HG02763 (cell line): ENCODE measurements around the gene COPB1.

Experiments
- ATAC-seq: cut with Tn5 transposase; IDR thresholded peaks from one replicate; pipeline ENCODE4 v1.9.1; 2021; ENCODE audit warnings: mild to moderate bottlenecking, moderate library complexity; ENCODE audit not compliant: unreplicated experiment

COPB1 gene

GRCh38 chr11:14443638-14444037, 56.0 kb downstream of the COPB1 start:
- ATAC-seq = no peak

GRCh38 chr11:14435717-14436512, 63.7 kb downstream of the COPB1 start:
- no peak for ATAC-seq

GRCh38 chr11:14425621-14426020, 74.0 kb downstream of the COPB1 start:
- ATAC-seq = no peak

- ATAC-seq = no peak
Observed at GRCh38 chr11:14424096-14424495, 75.5 kb downstream of the COPB1 start.

GRCh38 chr11:14423633-14424032, 76.0 kb downstream of the COPB1 start:
- no peak for ATAC-seq

- ATAC-seq = no peak
Observed at GRCh38 chr11:14422814-14423182, 76.8 kb downstream of the COPB1 start.

- no peak for ATAC-seq
Observed at GRCh38 chr11:14422052-14422813, 77.4 kb downstream of the COPB1 start.

GRCh38 chr11:14420223-14420622, 79.4 kb downstream of the COPB1 start:
- no peak for ATAC-seq

- no peak for ATAC-seq
Observed at GRCh38 chr11:14418801-14419417, 80.7 kb downstream of the COPB1 start.

- no peak for ATAC-seq
Observed at GRCh38 chr11:14417617-14418374, 81.8 kb downstream of the COPB1 start.

- no peak for ATAC-seq
Observed at GRCh38 chr11:14417186-14417585, 82.4 kb downstream of the COPB1 start.

- ATAC-seq = no peak
Observed at GRCh38 chr11:14414470-14415461, 84.8 kb downstream of the COPB1 start.

GRCh38 chr11:14413307-14414069, 86.1 kb downstream of the COPB1 start:
- no peak for ATAC-seq

GRCh38 chr11:14411818-14412217, 87.8 kb downstream of the COPB1 start:
- no peak for ATAC-seq

- no peak for ATAC-seq
Observed at GRCh38 chr11:14409891-14410290, 89.7 kb downstream of the COPB1 start.

GRCh38 chr11:14408612-14409011, 91.0 kb downstream of the COPB1 start:
- no peak for ATAC-seq
